ENCODE data around the gene TRDN. TPM values are rescaled to one million over a fixed set of nuclear protein-coding genes. Genes with fewer than 3 reads are reported as not detected.

The TRDN gene
- total RNA-seq, 1 donor, result not detected

GRCh38 chr6:123402052-123402451 is 234.7 kb downstream of the TRDN start:
- Histone ChIP-seq H3K27ac (ENCODE audit: low read depth, low read length) (no peak overlapping the region), H3K4me1 (ENCODE audit: insufficient read depth, low read length) (no peaks in the 10 kb centered on the region), H3K9me3 (ENCODE audit: low read depth, low read length) (no peaks in the 10 kb centered on the region), H3K36me3 (ENCODE audit: insufficient read depth, low read length) (no peaks in the 10 kb centered on the region), H3K27me3 (ENCODE audit: insufficient read depth, low read length) (no peaks in the 10 kb centered on the region), H4K20me1 (ENCODE audit: insufficient read depth, low read length) (no peaks in the 10 kb centered on the region), H3K79me2 (ENCODE audit: insufficient read depth, low read length) (no peaks in the 10 kb centered on the region), H3K4me3 (ENCODE audit: insufficient read depth, low read length) (no peak overlapping the region), H2AFZ (ENCODE audit: low read length) (no peak overlapping the region), H3K4me2 (ENCODE audit: insufficient read depth, low read length) (no peak overlapping the region)
- no peak for DNase-seq (ENCODE audit: insufficient read length, low spot score, missing footprints)
- TF ChIP-seq CTCF (IDR thresholded peaks at IDR 0.05; ENCODE audit: extremely low read depth, low read depth, low read length), result no peak

DNA sequence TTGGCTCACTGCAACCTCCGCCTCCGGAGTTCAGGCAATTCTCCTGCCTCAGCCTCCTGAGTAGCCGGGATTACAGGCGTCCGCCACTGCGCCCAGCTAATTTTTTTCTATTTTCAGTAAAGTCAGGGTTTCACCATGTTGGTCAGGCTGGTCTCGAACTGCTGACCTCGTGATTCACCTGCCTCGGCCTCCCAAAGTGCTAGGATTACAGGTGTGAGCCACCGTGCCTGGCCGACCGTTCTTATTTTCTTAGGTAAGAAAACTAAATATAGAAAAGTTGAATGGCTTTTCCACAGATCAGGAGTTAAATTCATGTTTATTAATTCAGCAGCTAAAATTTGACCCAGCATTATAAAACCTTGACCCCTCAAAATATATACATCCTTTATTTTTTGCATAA is 238.7 kb downstream of the TRDN start:
- H3K4me3 ChIP-seq (ENCODE audit: insufficient read depth, low read length), result no peak overlapping the region
- H4K20me1 ChIP-seq (ENCODE audit: insufficient read depth, low read length), result no peaks in the 10 kb centered on the region
- no peak overlapping the region for H3K27ac ChIP-seq (ENCODE audit: low read depth, low read length)
- H3K4me1 ChIP-seq (ENCODE audit: insufficient read depth, low read length), result no peaks in the 10 kb centered on the region
- H3K36me3 ChIP-seq (ENCODE audit: insufficient read depth, low read length), result no peaks in the 10 kb centered on the region
- no peaks in the 10 kb centered on the region for H3K27me3 ChIP-seq (ENCODE audit: insufficient read depth, low read length)
- no peak overlapping the region for H2AFZ ChIP-seq (ENCODE audit: low read length)
- no peaks in the 10 kb centered on the region for H3K9me3 ChIP-seq (ENCODE audit: low read depth, low read length)
- H3K79me2 ChIP-seq (ENCODE audit: insufficient read depth, low read length), result no peaks in the 10 kb centered on the region
- H3K4me2 ChIP-seq (ENCODE audit: insufficient read depth, low read length), result no peak overlapping the region
- no peak for TF ChIP-seq CTCF (IDR thresholded peaks at IDR 0.05; ENCODE audit: extremely low read depth, low read depth, low read length)
- no peak for DNase-seq (ENCODE audit: insufficient read length, low spot score, missing footprints)

DNA sequence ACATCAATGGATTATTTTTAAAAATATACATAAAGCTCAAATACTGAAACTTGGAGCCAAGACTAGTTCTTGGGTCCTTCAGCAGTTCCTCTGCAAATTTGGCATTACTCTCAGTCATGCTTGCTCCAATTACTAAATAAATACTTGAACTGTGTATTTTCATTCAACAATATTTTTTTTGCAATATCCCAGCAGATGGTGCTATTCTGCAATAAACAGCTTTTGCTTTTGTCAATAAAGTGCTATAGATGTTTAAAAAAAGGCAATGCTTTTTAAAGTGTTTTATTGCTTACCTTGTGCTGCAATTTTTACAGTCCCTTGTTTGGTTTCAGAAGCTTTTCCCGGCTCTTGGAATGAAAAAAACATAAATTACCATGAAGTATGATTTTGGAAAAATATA is 243.4 kb downstream of the TRDN start:
- no peak for DNase-seq (ENCODE audit: insufficient read length, low spot score, missing footprints)
- Histone ChIP-seq H3K36me3 (ENCODE audit: insufficient read depth, low read length) (no peaks in the 10 kb centered on the region), H2AFZ (ENCODE audit: low read length) (no peak overlapping the region)

DNA sequence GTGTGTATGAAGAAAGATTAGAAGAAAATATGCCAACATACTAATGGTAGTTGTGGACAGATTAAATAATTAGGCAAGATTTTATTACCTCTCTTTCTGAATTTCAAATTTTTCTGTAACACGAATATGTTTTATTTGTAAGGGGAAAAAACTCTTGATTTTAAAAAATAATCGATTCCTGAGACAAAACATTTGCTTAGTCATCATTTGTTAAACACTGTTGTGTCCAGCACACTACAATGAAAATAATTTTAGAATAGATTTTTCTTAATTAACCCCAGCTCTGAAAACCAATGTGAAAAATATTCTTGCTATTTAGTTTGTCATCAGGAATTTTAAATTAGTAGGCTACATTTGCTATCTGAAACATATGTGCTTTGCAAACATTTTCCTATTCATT is 253.0 kb downstream of the TRDN start:
- Histone ChIP-seq H3K4me3 (ENCODE audit: insufficient read depth, low read length) (no peak overlapping the region), H3K4me1 (ENCODE audit: insufficient read depth, low read length) (no peaks in the 10 kb centered on the region), H2AFZ (ENCODE audit: low read length) (no peak overlapping the region), H3K9me3 (ENCODE audit: low read depth, low read length) (no peaks in the 10 kb centered on the region), H3K27me3 (ENCODE audit: insufficient read depth, low read length) (no peaks in the 10 kb centered on the region), H3K36me3 (ENCODE audit: insufficient read depth, low read length) (no peaks in the 10 kb centered on the region), H3K4me2 (ENCODE audit: insufficient read depth, low read length) (no peak overlapping the region), H3K27ac (ENCODE audit: low read depth, low read length) (no peak overlapping the region), H3K79me2 (ENCODE audit: insufficient read depth, low read length) (no peaks in the 10 kb centered on the region), H4K20me1 (ENCODE audit: insufficient read depth, low read length) (no peaks in the 10 kb centered on the region)
- TF ChIP-seq CTCF (IDR thresholded peaks at IDR 0.05; ENCODE audit: extremely low read depth, low read depth, low read length), result no peak
- no peak for DNase-seq (ENCODE audit: insufficient read length, low spot score, missing footprints)

More for the DNA sequence above, 243.4 kb downstream of the TRDN start:
- Histone ChIP-seq H3K4me3 (ENCODE audit: insufficient read depth, low read length) (no peak overlapping the region), H3K9me3 (ENCODE audit: low read depth, low read length) (no peaks in the 10 kb centered on the region), H3K27ac (ENCODE audit: low read depth, low read length) (no peak overlapping the region), H3K27me3 (ENCODE audit: insufficient read depth, low read length) (no peaks in the 10 kb centered on the region), H3K4me1 (ENCODE audit: insufficient read depth, low read length) (no peaks in the 10 kb centered on the region), H4K20me1 (ENCODE audit: insufficient read depth, low read length) (no peaks in the 10 kb centered on the region), H3K79me2 (ENCODE audit: insufficient read depth, low read length) (no peaks in the 10 kb centered on the region), H3K4me2 (ENCODE audit: insufficient read depth, low read length) (no peak overlapping the region)
- TF ChIP-seq CTCF (IDR thresholded peaks at IDR 0.05; ENCODE audit: extremely low read depth, low read depth, low read length), result peak; percentile 28
